ENCODE results near the gene CRB2.

CRB2 gene

GRCh38 chr9:123355761-123356431 lies at the start of gene CRB2:
CRB2 (plus strand) TSS chr9:123356197; CDS start chr9:123356261, 64 bp downstream.
- peak; percentile 62 for DNase-seq

GRCh38 chr9:123309611-123310010 lies 46.4 kb upstream of the CRB2 start:
- peak; percentile 24 for DNase-seq

- no peak for DNase-seq
Observed at GRCh38 chr9:123310551-123311249, 45.3 kb upstream of the CRB2 start.

- no peak for DNase-seq
Observed at GRCh38 chr9:123311250-123311752, 44.7 kb upstream of the CRB2 start.

GRCh38 chr9:123312306-123312877 lies 43.6 kb upstream of the CRB2 start:
- DNase-seq = no peak

DNA sequence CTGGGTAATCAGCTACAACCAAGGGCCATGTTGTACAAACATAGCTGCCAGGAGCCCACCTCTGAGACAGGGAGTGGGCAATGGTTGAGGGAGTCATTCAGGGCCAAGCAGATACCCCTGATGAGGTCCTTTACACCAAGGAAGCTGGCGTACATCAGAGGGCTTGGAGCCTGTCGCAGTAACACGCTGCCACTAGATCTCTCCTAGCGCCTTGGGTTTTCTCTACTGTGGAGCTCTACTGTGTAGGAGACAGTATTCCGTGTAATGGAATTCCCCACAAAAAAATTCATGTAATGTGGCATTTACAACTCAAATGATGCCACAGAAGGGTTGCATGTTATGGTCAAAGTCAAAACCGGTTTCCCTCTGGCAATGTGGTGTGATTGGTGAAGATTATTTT lies 41.4 kb upstream of the CRB2 start:
- no peak for DNase-seq

GRCh38 chr9:123315635-123316034 lies 40.4 kb upstream of the CRB2 start:
- no peak for DNase-seq

GRCh38 chr9:123316053-123316718 lies 39.8 kb upstream of the CRB2 start:
- peak; percentile 80 for DNase-seq

GRCh38 chr9:123318202-123318601 lies 37.8 kb upstream of the CRB2 start:
- no peak for DNase-seq

DNA sequence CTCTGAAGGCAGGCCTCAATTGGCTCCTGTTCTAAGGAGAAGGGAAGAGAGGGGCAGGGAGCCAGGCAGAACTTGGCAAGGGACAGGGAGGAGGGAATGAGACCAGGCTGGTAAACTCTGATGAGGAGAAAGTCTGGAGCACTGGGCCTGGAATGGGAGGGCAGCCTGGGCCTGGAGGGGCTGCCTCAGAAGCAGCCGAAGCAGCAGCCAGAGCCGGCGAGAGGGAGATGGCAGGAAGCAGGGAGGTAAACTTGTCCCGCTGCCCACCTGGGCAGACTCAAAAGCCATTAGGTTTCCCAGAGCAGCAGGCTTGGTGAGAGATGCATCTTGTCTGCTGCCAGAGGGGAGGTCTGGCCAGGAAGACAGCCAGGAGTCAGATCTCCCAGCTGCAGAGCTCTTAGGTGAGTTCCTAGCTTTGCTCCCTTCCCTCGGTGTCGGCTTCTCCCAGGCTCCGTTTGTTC lies 37.0 kb upstream of the CRB2 start:
- no peak for DNase-seq

DNA sequence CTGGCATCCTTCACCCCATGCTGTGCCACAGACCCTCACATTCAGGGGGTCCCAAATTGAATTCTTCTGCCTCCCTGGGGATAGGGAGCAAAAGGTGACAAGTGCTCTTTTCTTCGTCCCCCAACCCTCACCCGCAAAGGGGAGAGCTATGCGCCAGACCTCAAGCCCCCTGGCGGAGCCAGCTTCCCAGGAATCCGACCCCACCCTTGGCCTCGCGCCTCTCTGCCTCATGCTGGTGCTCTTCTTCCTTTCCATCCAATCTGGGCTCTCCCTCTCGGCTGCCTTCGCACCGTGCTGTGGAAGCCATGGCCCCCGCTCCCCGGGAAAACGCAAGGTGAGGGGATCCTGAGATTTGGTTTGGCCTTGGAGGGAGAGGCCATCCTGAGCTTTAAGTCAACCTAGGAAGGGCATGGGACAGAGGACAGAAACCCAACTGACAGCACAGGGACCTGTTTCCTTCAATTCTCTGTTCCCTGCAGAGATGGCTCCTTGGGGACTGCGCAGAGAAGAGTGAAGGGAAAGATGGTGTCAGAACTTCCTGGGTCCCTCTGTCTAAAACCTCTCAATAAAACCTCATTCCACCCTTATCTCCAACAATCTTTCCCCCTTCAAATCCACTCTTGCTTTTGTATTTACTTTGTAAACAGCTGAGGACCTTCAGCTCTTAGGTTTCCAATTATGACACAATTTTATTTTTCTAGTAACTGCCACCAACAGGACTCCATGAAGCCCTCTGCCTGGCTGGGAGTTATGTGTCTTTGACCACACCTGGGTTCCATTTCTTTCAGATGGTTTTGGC lies 36.3 kb upstream of the CRB2 start:
- DNase-seq = no peak

- DNase-seq = no peak
Observed at GRCh38 chr9:123320814-123321213, 35.2 kb upstream of the CRB2 start.

GRCh38 chr9:123321616-123322272 lies 34.3 kb upstream of the CRB2 start:
- no peak for DNase-seq

DNA sequence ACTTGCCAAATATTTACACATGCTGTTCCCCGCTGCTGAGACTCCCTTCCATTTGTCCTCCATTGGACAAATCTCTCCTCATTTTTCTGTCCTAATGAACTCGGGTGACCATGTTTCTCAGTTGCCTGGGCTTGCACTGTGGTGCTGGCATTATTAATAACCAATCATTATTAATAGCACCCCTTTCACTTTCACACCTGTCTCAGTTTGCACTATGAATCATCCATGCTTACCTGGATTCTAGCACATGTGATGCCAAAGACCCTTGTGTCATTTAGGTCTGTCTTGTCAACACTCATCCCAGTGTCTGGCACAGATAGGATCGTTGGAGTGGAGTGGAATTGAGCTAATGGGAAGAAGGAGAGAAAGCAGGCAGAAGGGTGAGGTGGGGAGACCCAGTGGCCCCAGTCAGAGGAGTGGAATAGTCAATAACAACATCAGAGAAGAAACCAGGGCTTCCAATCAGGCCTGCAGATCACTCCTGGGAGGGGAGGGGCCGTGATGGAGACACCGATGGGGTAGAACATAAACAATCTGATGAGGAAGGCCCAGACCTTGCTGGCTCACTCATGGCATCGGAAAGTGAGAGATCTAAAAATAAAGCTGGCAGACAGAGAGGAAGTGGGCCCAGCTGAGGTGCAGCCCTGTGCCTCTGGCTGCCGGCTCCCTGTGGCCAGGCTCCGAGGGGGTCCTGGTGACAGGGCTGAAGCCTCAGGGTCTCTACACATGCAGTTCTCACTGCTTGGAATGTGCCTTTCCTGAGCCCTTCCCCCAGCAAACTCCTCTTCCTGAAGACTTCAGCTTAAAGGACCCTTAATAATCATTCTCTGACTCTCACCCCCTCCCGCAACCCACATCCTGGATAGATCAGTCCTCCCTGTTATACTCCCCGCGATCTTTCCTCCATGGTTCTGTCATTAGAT lies 33.5 kb upstream of the CRB2 start:
- no peak for DNase-seq

- no peak for DNase-seq
Observed at GRCh38 chr9:123323196-123324013, 32.6 kb upstream of the CRB2 start.

GRCh38 chr9:123324767-123325183 lies 31.2 kb upstream of the CRB2 start:
- no peak for DNase-seq

DNA sequence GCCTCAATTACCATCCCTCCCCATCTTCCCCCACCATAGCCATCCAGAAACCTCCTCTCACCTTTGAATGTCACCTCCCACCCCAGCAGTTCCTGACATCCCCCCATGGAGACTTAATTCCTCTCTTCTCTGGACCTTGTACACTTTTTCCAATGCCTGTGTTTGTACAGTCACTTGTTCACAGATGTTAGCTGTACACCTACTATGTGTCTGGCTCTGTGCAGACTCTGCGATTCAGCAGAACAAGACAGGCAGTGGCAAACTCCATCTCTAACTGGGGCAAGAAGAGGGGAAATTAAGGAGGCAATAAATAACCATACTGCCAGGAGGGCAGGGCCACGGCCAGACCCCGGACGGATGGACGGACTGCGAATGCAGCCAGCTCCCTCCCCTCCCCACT lies 29.8 kb upstream of the CRB2 start:
- no peak for DNase-seq

DNA sequence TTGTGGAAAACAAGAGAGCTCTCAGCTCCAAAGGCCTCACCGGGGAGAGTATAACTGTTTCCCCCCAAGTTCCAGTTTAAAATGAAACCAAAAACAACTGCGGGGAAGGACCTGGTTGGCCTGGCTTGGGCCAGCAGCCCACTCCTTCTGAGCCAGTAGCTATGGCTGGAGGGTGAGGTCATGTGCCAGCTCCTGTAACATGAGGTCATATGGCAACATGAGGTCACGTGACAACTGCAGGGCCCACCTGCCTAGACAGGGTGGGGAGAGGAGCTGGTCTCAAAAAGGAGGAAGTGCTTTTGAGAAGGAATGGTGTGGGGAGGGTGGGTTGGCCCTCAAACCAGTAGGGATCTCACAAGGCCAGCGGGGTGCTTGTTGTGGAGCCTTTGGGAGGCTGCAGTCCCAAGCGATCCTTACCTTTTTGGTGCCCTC lies 29.3 kb upstream of the CRB2 start:
- DNase-seq = peak; percentile 82

DNA sequence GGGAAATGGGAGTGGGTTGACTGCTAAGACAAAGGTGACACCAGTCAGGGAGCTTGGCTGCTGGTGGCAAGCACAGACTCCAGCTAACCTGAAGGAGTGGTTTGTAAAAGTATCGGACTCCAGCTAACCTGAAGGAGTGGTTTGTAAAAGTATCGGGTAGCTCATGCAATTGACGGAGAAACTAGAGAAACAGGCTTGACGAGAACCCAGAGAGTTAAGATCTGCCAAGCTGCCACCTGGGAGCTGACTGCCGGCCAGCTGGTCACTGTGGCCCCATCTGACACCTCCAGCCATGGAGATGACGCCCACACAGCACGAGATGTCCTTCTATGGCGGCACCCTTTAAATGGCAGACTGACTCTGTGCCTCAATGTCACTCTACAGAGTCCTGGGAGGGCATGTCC lies 28.3 kb upstream of the CRB2 start:
- DNase-seq = no peak
